SK-N-SH (cell line): ENCODE measurements around the gene DHCR24.

ENCODE experiments used
- CTCF ChIP-seq: fragments of 200-600 bp; sonication (generic); IDR thresholded peaks from 2 replicates; pipeline ENCODE4 v1.6.1; 2017; ENCODE audit warnings: antibody characterized with exemption, mild to moderate bottlenecking, moderate library complexity
- EP300 ChIP-seq, 2 experiments: IDR thresholded peaks; 2 replicates each; pipeline versions ENCODE4 v1.4.0 to v1.6.1; 2012; ENCODE audit warnings: borderline replicate concordance in 1 of 2, low read depth in 1 of 2, low read length in 1 of 2
- POLR2AphosphoS5 ChIP-seq: IDR thresholded peaks from 2 replicates; pipeline ENCODE4 v1.6.1; 2012; ENCODE audit warnings: low read depth, low read length
- RXRA ChIP-seq: IDR thresholded peaks from 2 replicates; pipeline ENCODE4 v1.4.0; 2012; ENCODE audit warnings: low read depth, mild to moderate bottlenecking, borderline replicate concordance
- SMC3 ChIP-seq: IDR thresholded peaks from 2 replicates; pipeline ENCODE4 v1.6.1; 2012; ENCODE audit warnings: low read depth, low read length, improper control_type of control experiment
- TAF1 ChIP-seq: IDR thresholded peaks from 2 replicates; pipeline ENCODE4 v1.6.1; 2012; ENCODE audit warnings: low read depth, mild to moderate bottlenecking, low read length, moderate library complexity, borderline replicate concordance
- USF2 ChIP-seq: fragments of 150-350 bp; IDR thresholded peaks from 2 replicates; pipeline ENCODE4 v1.6.1; 2017; ENCODE audit warnings: antibody characterized with exemption, low read length, low read depth, borderline replicate concordance

- TF ChIP-seq TAF1: no peak
- no peak for TF ChIP-seq CTCF
- TF ChIP-seq USF2: no peak
- TF ChIP-seq SMC3: no peak
- no peak for TF ChIP-seq RXRA
- TF ChIP-seq POLR2AphosphoS5: no peak
- no peak for TF ChIP-seq EP300 (IDR thresholded peaks at IDR 0.05; ENCODE audit: borderline replicate concordance in 1 of 2, low read depth in 1 of 2, low read length in 1 of 2)
Measured at GRCh38 chr1:54839824-54840223, 47.2 kb downstream of the DHCR24 start.
